ENCODE data around the gene RGS7BP.
A peak's percentile ranks its signal among the peaks of the same experiment; 100 is the strongest.

RGS7BP gene

DNA sequence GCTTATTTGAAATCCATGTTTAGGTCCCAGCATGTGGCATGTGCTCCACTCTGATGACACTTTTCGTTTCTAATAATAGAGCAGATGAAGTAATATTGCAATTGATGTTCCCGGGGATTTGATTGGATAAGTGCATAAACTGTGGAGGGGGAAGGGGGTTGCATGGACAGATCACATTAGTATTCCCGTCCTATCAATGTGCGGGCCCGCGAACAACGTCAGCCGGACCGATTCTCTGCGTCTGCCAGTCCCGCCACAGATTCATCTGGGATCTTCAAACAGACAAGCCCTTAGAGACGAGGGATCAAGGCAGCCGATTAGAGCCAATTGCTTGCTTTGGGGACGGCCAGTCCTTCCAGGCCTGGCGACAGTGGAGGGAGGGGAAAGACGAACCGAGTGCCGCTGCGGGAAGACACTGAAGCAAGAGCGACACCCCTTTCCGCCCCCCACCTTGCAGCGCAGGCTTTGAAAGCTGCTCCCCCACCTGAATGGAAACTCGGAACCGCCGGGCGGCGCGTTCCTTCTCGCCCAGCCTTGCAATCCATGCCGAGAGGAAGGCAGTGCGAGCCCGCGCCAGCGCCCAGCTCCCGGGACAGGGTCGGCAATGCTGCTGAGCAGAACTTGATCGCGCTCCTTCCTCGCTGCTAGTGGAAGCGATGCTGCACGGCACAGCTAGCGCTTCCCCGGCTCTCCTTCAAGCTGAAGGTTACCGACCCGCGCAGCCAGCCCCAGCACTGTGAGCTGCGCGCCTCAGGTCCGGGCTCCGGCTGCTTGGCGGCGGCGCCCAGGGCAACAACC is at the start of gene RGS7BP:
TSS of gene RGS7BP (plus strand) at position 247 of the 798 bp plus-strand sequence. CDS start 610 bp downstream, outside the sequence.
- peak; percentile 17 for DNase-seq (ENCODE audit: low spot score)

- no peak for DNase-seq (ENCODE audit: low spot score)
These were observed 48.0 kb upstream of the RGS7BP start for GRCh38 chr5:64457846-64458245.

DNA sequence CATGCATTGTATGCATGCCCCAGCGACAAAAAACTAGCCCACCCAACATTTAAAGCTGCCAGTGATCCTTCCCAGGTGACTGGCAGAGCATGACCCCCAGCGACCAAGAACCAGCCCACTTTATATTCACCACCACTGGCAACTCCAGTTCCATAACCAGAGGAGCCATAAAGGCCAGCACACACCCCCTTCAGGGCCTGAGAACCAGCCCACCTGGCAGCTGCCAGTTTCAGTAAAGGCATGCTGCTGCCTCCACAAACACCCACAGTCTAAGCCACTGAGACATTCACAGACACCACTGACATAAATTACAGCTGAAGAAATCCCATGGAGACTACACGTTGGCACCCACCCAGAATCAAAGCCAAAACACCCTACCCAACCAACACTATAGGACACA is 46.9 kb upstream of the RGS7BP start:
- no peak for DNase-seq (ENCODE audit: low spot score)

GRCh38 chr5:64462391-64462790 is 43.4 kb upstream of the RGS7BP start:
- no peak for DNase-seq (ENCODE audit: low spot score)

- no peak for DNase-seq (ENCODE audit: low spot score)
These were observed 19.7 kb upstream of the RGS7BP start for GRCh38 chr5:64486163-64486562.

- no peak for DNase-seq (ENCODE audit: low spot score)
These were observed 18.5 kb upstream of the RGS7BP start for GRCh38 chr5:64487283-64487682.

DNA sequence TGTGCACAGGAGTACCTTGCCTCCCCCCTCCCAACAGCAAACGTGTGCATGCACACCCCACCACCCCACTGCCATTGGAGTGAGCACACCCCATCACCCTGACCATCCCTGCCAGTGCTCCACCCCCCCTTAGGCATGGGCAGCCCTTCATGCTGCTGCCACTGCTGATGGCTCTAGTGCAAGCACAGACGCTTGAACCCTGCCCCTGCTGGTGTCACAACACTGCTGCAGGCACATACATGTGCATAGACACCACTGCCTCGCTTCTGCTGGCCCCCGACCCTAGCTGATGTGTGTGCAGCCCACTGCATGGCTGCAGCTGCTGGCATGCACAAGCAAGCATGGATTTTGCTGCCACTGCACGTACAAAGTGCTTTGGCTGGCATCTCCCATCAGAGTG is 16.0 kb upstream of the RGS7BP start:
- no peak for DNase-seq (ENCODE audit: low spot score)

- DNase-seq (ENCODE audit: low spot score) = no peak
These were observed 8.4 kb upstream of the RGS7BP start for GRCh38 chr5:64497386-64497785.

- no peak for DNase-seq (ENCODE audit: low spot score)
These were observed 3.6 kb upstream of the RGS7BP start for GRCh38 chr5:64502196-64502595.

DNA sequence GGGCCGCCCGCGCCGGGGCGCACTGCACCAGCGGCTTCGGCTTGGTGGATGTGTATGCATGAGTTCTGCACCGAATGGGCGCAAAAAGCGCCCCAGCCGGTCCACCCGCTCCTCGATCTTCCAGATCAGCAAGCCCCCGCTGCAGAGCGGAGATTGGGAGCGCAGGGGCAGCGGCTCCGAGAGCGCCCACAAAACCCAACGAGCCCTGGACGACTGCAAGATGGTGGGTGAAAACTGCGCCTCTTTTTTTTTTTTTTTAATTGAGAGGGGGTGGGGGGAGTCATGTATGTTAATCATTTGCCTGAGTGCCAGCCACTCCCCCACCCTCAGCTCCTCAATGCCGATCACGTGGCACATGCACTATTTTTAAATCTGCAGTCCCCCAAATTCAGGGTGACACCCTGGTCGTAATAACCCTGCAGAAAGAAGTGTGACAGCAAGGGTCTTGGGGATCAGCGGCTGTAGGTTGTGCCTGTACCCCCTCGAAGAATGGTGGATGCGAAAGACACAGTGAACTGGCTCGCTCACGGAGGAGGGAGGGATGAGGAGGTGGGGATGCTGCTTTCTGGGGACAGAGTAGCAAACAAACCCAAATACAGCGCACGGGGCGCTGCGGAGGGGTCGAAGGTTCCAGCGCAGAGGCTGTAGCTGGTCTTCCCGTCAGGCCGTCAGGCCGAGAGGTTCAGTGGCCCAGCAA is 900 bp downstream of the RGS7BP start:
- no peak for DNase-seq (ENCODE audit: low spot score)

DNA sequence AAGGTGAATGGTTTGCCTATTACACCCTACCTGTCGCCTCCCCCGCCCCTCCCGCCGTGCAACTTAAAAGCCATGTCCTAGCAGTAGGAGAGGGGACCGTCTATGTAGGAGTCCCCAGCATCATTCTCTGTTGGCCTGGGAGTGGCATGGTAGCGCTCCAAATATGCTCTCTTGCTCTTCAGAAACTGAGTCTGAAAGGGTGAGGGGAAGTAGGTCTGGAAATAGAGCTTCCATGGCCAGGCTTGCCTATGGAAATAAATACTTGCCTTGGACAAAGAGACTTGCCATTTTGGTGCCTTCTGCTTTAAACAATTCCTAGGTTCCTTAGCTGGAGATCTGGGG is 1.4 kb downstream of the RGS7BP start:
- no peak for DNase-seq (ENCODE audit: low spot score)

DNA sequence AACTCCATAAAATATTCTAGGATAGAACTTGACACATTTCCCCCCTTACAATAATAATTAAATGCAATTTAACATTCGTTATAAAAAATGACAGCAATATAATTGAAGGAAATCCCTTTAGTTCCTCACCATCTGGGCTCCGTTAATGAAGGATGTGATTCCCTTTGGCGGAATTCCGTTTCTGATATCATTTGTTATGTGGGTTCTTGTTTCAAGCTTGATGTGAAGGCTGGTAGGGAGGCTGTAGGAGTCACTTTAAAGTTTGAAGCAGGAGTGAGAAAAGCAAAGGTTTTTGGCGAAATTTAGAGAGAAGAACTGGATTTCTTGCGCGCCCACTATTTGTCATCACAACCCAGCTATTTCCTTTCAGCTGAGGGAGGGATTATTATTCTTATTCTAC is 4.0 kb downstream of the RGS7BP start:
- no peak for DNase-seq (ENCODE audit: low spot score)

GRCh38 chr5:64513492-64513891 is 7.7 kb downstream of the RGS7BP start:
- DNase-seq (ENCODE audit: low spot score) = no peak

GRCh38 chr5:64514612-64515011 is 8.8 kb downstream of the RGS7BP start:
- no peak for DNase-seq (ENCODE audit: low spot score)

GRCh38 chr5:64516216-64516615 is 10.4 kb downstream of the RGS7BP start:
- no peak for DNase-seq (ENCODE audit: low spot score)

DNA sequence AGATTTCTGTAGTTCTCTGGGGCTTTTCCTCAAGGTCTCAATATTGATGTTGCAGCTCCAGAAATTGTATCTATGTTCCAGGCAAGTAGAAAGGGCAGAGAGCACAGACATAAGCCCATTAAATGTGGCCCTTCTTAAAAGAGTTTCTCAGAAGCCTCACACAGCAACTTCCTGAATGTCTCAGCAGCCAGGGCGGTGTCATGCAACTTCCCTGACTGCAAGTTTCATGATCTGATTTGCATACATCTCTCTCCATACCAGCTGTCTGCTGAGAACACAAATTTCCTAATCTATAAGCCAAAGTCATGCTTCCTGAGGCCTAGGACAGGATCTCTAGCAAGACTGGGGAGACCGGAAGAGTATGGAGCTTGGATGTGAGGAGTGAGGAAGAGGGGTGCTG is 13.0 kb downstream of the RGS7BP start:
- DNase-seq (ENCODE audit: low spot score) = no peak

GRCh38 chr5:64519263-64519662 is 13.4 kb downstream of the RGS7BP start:
- no peak for DNase-seq (ENCODE audit: low spot score)

- DNase-seq (ENCODE audit: low spot score) = no peak
These were observed 21.1 kb downstream of the RGS7BP start for GRCh38 chr5:64526734-64527439.

- no peak for DNase-seq (ENCODE audit: low spot score)
These were observed 24.3 kb downstream of the RGS7BP start for GRCh38 chr5:64530076-64530475.

DNA sequence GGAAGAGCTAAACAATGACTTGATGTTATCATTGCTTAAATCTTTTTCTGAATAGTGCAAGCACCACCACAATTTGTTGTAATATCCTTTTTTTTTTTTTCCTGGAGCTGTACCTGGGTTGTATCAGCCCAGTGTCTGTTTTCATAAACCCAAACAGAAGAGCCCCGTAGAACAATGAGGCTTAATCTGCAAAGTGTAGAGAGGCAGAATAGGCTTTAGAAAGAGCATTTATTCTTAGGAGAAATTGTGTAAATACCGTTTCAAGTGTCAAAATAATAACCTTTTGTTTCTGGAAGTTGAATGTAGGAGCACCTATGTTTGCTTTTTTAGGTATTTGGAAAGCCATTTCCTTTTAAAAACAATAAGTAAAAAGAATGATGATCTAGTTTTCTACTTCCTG is 26.4 kb downstream of the RGS7BP start:
- DNase-seq (ENCODE audit: low spot score) = no peak

- no peak for DNase-seq (ENCODE audit: low spot score)
These were observed 26.8 kb downstream of the RGS7BP start for GRCh38 chr5:64532657-64533056.

DNA sequence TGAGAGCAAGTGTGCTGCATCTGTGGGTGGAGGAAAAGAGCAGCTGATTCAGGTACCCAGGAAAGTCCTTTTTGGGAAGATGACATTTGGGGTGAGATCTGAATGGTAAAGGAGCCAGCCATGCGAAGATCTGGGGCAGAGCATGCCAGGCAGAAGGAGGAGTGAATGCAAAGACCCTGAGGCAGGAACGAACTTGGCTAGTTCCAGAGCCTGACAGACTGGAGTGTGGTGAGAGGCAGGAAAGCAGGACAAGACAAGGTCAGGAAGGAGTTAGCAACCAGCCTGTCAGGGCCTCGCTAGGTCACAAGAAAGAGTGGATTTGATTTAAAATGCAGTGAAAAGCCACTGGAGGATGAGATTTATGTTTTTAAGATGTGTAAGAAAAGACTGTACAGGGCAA is 28.2 kb downstream of the RGS7BP start:
- DNase-seq (ENCODE audit: low spot score) = no peak

DNA sequence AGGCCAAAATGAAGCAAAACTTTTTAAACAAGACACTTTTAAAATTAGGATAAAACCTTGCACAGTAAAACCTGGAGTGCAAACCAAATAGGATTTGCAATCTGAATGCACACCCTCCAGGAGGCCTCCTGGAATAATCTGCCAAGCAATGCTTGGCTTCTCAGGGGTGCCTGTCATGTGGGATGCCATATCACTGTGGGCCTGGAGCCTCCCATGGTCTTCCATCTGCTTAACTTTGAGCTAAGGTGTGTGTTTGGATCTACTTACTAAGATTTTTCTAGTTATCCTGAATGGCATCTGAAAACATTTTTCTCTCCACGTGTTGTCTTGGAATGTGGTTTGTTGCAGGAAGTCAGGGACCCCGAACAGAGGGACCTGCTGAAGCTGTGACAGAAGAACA is 52.1 kb downstream of the RGS7BP start:
- no peak for DNase-seq (ENCODE audit: low spot score)

All from HuH-7.5 (cell line).